ENCODE measurements around the gene ILF2. TPM values are rescaled to one million over a fixed set of nuclear protein-coding genes. Genes with fewer than 3 reads are reported as not detected.

ILF2 gene
- polyA plus RNA-seq, 1 of the 3 experiments (the other 2 are of a cell fraction) = 189 TPM

- no peaks in the 10 kb centered on the region for H3K9me3 ChIP-seq
- H3K79me2 ChIP-seq (ENCODE audit: insufficient read depth) = peaks cover 23% of the 10 kb centered on the region
- H3K9ac ChIP-seq = peak within 1 kb of the TSS; percentile 80
- H3F3A ChIP-seq (replicated peaks; ENCODE audit: insufficient read depth) = peaks cover 30% of the 10 kb centered on the region
- no peaks in the 10 kb centered on the region for H3K27me3 ChIP-seq (ENCODE audit: insufficient read depth)
- peak within 1 kb of the TSS; percentile 60 to 92 for H3K4me3 ChIP-seq (ENCODE audit: low read depth in 2 of 2, low read length in 1 of 2)
- WGBS (ENCODE audit: low lambda C conversion rate) = 4% methylated on average over 35 of the region's 53 CpGs
- no peaks in the 10 kb centered on the region for H4K20me1 ChIP-seq (ENCODE audit: insufficient read depth)
- peaks cover 0 to 5% of the 10 kb centered on the region in 2 experiments; a peak in 1 of 4 replicates for H3K4me1 ChIP-seq (ENCODE audit: control insufficient read depth in 1 of 2, insufficient read depth in 2 of 2, low read depth in 1 of 2, low read length in 1 of 2)
- ChIA-PET POLR2A (interaction anchor here (0.6 to 1.9 kb wide), 4 partner anchors 25 to 332 kb away, joined by 3 to 8 read pairs (median 5); partner anchors contain the start of genes CHTOP and RPS27), CTCF (interaction anchor here (1.2 to 1.4 kb wide), 4 partner anchors 9 to 15 kb away, joined by 3 read pairs; no protein-coding TSS in a partner anchor)
- H2AFZ ChIP-seq (ENCODE audit: low read depth) = peak within 1 kb of the TSS; percentile 97
- peaks cover 26 to 30% of the 10 kb centered on the region in 2 experiments for H3K36me3 ChIP-seq (replicated peaks in 1 of 2; ENCODE audit: control insufficient read depth in 1 of 2, insufficient read depth in 2 of 2, low read length in 1 of 2)
- H3K4me2 ChIP-seq = peak within 1 kb of the TSS; percentile 94
- DNase-seq = peak; percentile 94
- H3K9me2 ChIP-seq = no peaks in the 10 kb centered on the region
- H3K27ac ChIP-seq (ENCODE audit: low read depth in 2 of 2, low read length in 1 of 2) = peak within 1 kb of the TSS; percentile 58 to 83; a peak in 3 of 4 replicates
- TF ChIP-seq MXI1 (IDR thresholded peaks at IDR 0.05; ENCODE audit: low read depth, low read length) (peak; percentile 56; the same call in 1 of the 2 replicates), FOXM1 (IDR thresholded peaks at IDR 0.05; ENCODE audit: low read depth) (no peak), EP300 (IDR thresholded peaks at IDR 0.05; ENCODE audit: borderline replicate concordance in 1 of 2, low read depth in 1 of 2, low read length in 1 of 2) (no peak), MEF2A (IDR thresholded peaks at IDR 0.05; ENCODE audit: borderline replicate concordance, low read depth) (no peak), FOXJ3 (CRISPR knock-in tag; IDR thresholded peaks at IDR 0.05) (0 out of 2 replicates have a peak, but pooled peaks have one; percentile 31), JUND (IDR thresholded peaks at IDR 0.05) (no peak), RCOR1 (IDR thresholded peaks at IDR 0.05; ENCODE audit: low read length) (no peak), EZH2phosphoT487 (IDR thresholded peaks at IDR 0.05; ENCODE audit: borderline replicate concordance, low read depth) (no peak), POLR2AphosphoS5 (IDR thresholded peaks at IDR 0.05; ENCODE audit: low read depth, low read length) (peak; percentile 91), GATA2 (CRISPR knock-in tag; IDR thresholded peaks at IDR 0.05) (no peak), RXRA (IDR thresholded peaks at IDR 0.05; ENCODE audit: borderline replicate concordance, low read depth) (no peak), FOSL2 (IDR thresholded peaks at IDR 0.05; ENCODE audit: borderline replicate concordance, low read depth) (no peak), SMC3 (IDR thresholded peaks at IDR 0.05; ENCODE audit: low read depth, low read length) (no peak), TAF1 (IDR thresholded peaks at IDR 0.05; ENCODE audit: borderline replicate concordance, low read depth, low read length) (peak; percentile 56; the same call in 1 of the 2 replicates), TEAD4 (IDR thresholded peaks at IDR 0.05; ENCODE audit: borderline replicate concordance, insufficient read depth) (no peak), GABPA (IDR thresholded peaks at IDR 0.05; ENCODE audit: low read depth) (peak; percentile 76), ZBTB33 (IDR thresholded peaks at IDR 0.05; ENCODE audit: borderline replicate concordance, low read depth) (no peak), NRF1 (IDR thresholded peaks at IDR 0.05; ENCODE audit: low read depth, low read length) (no peak), IRF3 (IDR thresholded peaks at IDR 0.05; ENCODE audit: low read depth, low read length) (no peak), SIN3A (IDR thresholded peaks at IDR 0.05; ENCODE audit: borderline replicate concordance, low read depth, low read length) (peak; percentile 75; the same call in 1 of the 2 replicates), PBX3 (IDR thresholded peaks at IDR 0.05) (no peak), NFIC (IDR thresholded peaks at IDR 0.05; ENCODE audit: borderline replicate concordance) (no peak), TCF12 (IDR thresholded peaks at IDR 0.05) (no peak), ELF1 (IDR thresholded peaks at IDR 0.05) (peak; percentile 62; the same call in 1 of the 2 replicates), RAD21 (IDR thresholded peaks at IDR 0.05; ENCODE audit: low read length) (no peak), CTCF (IDR thresholded peaks at IDR 0.05) (0 out of 2 replicates have a peak, but pooled peaks have one; percentile 12), YY1 (IDR thresholded peaks at IDR 0.05; ENCODE audit: low read depth) (peak; percentile 70; the same call in 1 of the 2 replicates)
These were observed 12.2 kb downstream of the ILF2 start, which contains the start of gene SNAPIN for GRCh38 chr1:153658400-153659174. Gene SNAPIN (plus strand): TSS chr1:153658703. CDS start chr1:153658744, 41 bp downstream.

Data from SK-N-SH (cell line).